ENCODE data around the gene ANKRD9. TPM values are rescaled to one million over a fixed set of nuclear protein-coding genes. Genes with fewer than 3 reads are reported as not detected.

Gene ANKRD9
- total RNA-seq, 2 donors from 2014 or later, result 36.3 to 56.3 TPM

DNA sequence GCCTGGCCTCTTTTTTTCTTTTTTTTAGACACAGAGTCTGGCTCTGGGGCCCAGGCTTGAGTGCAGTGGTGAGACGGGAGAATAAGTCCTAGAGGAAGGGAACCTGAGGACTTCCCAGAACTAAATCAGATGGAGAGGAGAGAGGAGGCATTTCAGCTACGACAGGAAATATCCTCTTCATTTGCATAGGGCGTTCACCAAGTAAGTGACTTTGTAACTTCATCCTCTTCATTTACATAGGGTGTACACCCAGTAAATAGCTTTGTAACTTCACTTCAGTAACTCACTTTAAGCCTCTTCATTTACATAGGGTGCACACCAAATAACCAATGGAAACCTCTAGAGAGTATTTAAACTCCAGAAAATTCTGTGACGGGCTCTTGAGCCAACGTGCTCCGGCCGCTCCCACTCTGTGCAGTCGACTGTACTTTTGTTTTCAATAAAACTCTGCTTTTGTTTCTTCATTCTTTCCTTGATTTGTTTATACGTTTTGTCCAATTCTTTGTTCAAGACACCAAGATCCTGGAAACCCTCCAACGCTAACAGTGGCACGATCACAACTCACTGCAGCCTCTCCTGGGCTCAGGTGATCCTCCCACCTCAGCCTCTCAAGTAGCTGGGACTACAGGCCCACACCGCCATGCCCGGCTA, 21.4 kb upstream of the ANKRD9 start:
- TF ChIP-seq CTCF (IDR thresholded peaks at IDR 0.05), result no peak
- Histone ChIP-seq H3K9me3 (no peaks in the 10 kb centered on the region), H3K27me3 (replicated peaks; ENCODE audit: insufficient read depth) (no peaks in the 10 kb centered on the region), H3K27ac (no peak overlapping the region), H3K4me1 (ENCODE audit: control insufficient read depth in 1 of 2, low read depth in 2 of 2) (no peaks in the 10 kb centered on the region), H3K4me3 (no peak overlapping the region), H3K36me3 (no peaks in the 10 kb centered on the region)
- DNase-seq (ENCODE audit: low spot score), result no peak
- no peak for ATAC-seq (ENCODE audit: insufficient number of reproducible peaks, low FRiP score, low read depth)

GRCh38 chr14:102528431-102529170, 19.0 kb upstream of the ANKRD9 start:
- TF ChIP-seq CTCF (IDR thresholded peaks at IDR 0.05), result no peak
- Histone ChIP-seq H3K9me3 (no peaks in the 10 kb centered on the region), H3K27me3 (replicated peaks; ENCODE audit: insufficient read depth) (no peaks in the 10 kb centered on the region), H3K4me1 (ENCODE audit: control insufficient read depth in 1 of 2, low read depth in 2 of 2) (peaks cover 8 to 9% of the 10 kb centered on the region in 2 donors), H3K36me3 (no peaks in the 10 kb centered on the region), H3K4me3 (no peak overlapping the region), H3K27ac (no peak overlapping the region)
- no peak for ATAC-seq (ENCODE audit: insufficient number of reproducible peaks, low FRiP score, low read depth)
- DNase-seq (ENCODE audit: low spot score), result no peak

- Histone ChIP-seq H3K27me3 (replicated peaks; ENCODE audit: insufficient read depth) (no peaks in the 10 kb centered on the region), H3K27ac (no peak overlapping the region), H3K36me3 (no peaks in the 10 kb centered on the region), H3K4me1 (ENCODE audit: control insufficient read depth in 1 of 2, low read depth in 2 of 2) (peaks cover 8 to 9% of the 10 kb centered on the region in 2 donors), H3K9me3 (no peaks in the 10 kb centered on the region), H3K4me3 (no peak overlapping the region)
- TF ChIP-seq CTCF (IDR thresholded peaks at IDR 0.05), result no peak
- no peak for ATAC-seq (ENCODE audit: insufficient number of reproducible peaks, low FRiP score, low read depth)
- no peak for DNase-seq (ENCODE audit: low spot score)
Observed at GRCh38 chr14:102525929-102526497, 16.4 kb upstream of the ANKRD9 start.

GRCh38 chr14:102525219-102525928, 15.8 kb upstream of the ANKRD9 start:
- ATAC-seq (ENCODE audit: insufficient number of reproducible peaks, low FRiP score, low read depth), result no peak
- TF ChIP-seq CTCF (IDR thresholded peaks at IDR 0.05), result no peak
- H3K36me3 ChIP-seq, result no peaks in the 10 kb centered on the region
- peaks cover 8 to 9% of the 10 kb centered on the region in 2 donors for H3K4me1 ChIP-seq (ENCODE audit: control insufficient read depth in 1 of 2, low read depth in 2 of 2)
- H3K27me3 ChIP-seq (replicated peaks; ENCODE audit: insufficient read depth), result no peaks in the 10 kb centered on the region
- H3K4me3 ChIP-seq, result peak overlapping the region; percentile 76
- peak overlapping the region; percentile 60 to 69 for H3K27ac ChIP-seq
- no peak for DNase-seq (ENCODE audit: low spot score)
- H3K9me3 ChIP-seq, result no peaks in the 10 kb centered on the region

Data from thoracic aorta (tissue), 2 donors.